ENCODE measurements around the gene KDM2B. TPM values are rescaled to one million over a fixed set of nuclear protein-coding genes. Genes with fewer than 3 reads are reported as not detected.

Gene KDM2B

Small RNAs within 50 kb of the gene (small RNA-seq; reads per million reads assigned to genes)
- gene RNU6-1004P (ENCODE audit: insufficient read depth) = not detected

Data from neuronal stem cell (in vitro differentiated cells).